Erythroblast (primary cell): ENCODE measurements around the gene NAP1L5.

ENCODE experiments used
- GATA1 ChIP-seq: IDR thresholded peaks from 2 replicates; pipeline ENCODE4 v1.6.1; 2011; ENCODE audit warnings: low read depth, mild to moderate bottlenecking, control low read depth, low read length, moderate library complexity
- POLR2A ChIP-seq: IDR thresholded peaks from 2 replicates; pipeline ENCODE4 v1.6.1; 2011; ENCODE audit warnings: mild to moderate bottlenecking, low read length

DNA sequence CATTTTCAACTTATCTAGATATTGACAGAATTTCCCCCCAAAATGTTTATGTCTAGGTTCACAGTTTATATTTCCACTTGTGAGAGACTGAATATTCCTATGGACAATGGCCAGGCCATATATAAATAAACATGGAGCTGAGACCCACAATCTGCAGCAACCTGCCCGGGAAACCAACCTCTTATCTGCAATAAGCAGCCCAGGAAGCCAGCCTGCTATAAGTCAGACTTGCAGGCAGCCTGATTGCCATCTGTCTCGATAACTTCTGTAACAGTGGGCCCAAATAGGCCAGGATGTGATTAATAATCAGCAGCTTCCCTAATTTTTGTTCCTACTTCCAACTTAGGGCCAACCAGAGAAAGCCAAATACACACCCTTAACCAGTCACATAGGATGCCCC lies 5.2 kb upstream of the NAP1L5 start:
- no peak for TF ChIP-seq POLR2A
- no peak for TF ChIP-seq GATA1
